GM21619 (cell line): ENCODE results near the gene SCFD2.
"Not testable (repeated sequence)": the region's sequence is repeated elsewhere in the genome, so short reads cannot be mapped to it uniquely, and the experiment has no call there.

Source experiments
- ATAC-seq: cut with Tn5 transposase; IDR thresholded peaks from one replicate; pipeline ENCODE4 v1.9.1; 2021; ENCODE audit not compliant: unreplicated experiment

SCFD2 gene

GRCh38 chr4:52995360-52996030 is 370.4 kb downstream of the SCFD2 start:
- no peak for ATAC-seq

GRCh38 chr4:52994567-52994966 is 371.3 kb downstream of the SCFD2 start:
- ATAC-seq = no peak

- no peak for ATAC-seq
These were observed 372.1 kb downstream of the SCFD2 start for GRCh38 chr4:52993771-52994170.

GRCh38 chr4:52992551-52992950 is 373.3 kb downstream of the SCFD2 start:
- ATAC-seq = not testable (repeated sequence)

- ATAC-seq = no peak
These were observed 374.4 kb downstream of the SCFD2 start for GRCh38 chr4:52991472-52991871.

- no peak for ATAC-seq
These were observed 375.2 kb downstream of the SCFD2 start for GRCh38 chr4:52990706-52991105.

GRCh38 chr4:52989865-52990264 is 376.0 kb downstream of the SCFD2 start:
- ATAC-seq = no peak

- ATAC-seq = no peak
These were observed 378.3 kb downstream of the SCFD2 start for GRCh38 chr4:52987392-52988056.

- no peak for ATAC-seq
These were observed 381.4 kb downstream of the SCFD2 start for GRCh38 chr4:52984462-52984881.

- peak; percentile 67 for ATAC-seq
These were observed 382.1 kb downstream of the SCFD2 start for GRCh38 chr4:52983563-52984303.

GRCh38 chr4:52982946-52983340 is 382.9 kb downstream of the SCFD2 start:
- no peak for ATAC-seq

- ATAC-seq = no peak
These were observed 383.5 kb downstream of the SCFD2 start for GRCh38 chr4:52982255-52982945.

GRCh38 chr4:52979821-52980590 is 385.9 kb downstream of the SCFD2 start:
- ATAC-seq = no peak

- no peak for ATAC-seq
These were observed 386.8 kb downstream of the SCFD2 start for GRCh38 chr4:52979020-52979419.

GRCh38 chr4:52977252-52977651 is 388.6 kb downstream of the SCFD2 start:
- no peak for ATAC-seq

GRCh38 chr4:52976523-52977230 is 389.2 kb downstream of the SCFD2 start:
- ATAC-seq = no peak

GRCh38 chr4:52968691-52969090 is 397.2 kb downstream of the SCFD2 start:
- ATAC-seq = no peak

GRCh38 chr4:52968241-52968640 is 397.6 kb downstream of the SCFD2 start:
- ATAC-seq = no peak

GRCh38 chr4:52966781-52967180 is 399.1 kb downstream of the SCFD2 start:
- no peak for ATAC-seq

GRCh38 chr4:52966172-52966571 is 399.7 kb downstream of the SCFD2 start:
- ATAC-seq = no peak
